Activated CD4-positive, alpha-beta T cell treated with anti-CD3 and anti-CD28 coated beads, Interleukin-2, amount 50 U/mL, for 16 hours (primary cell): ENCODE measurements around the gene AKNA.

ENCODE experiments used
- DNase-seq: peaks from one replicate; pipeline ENCODE4 v3.0.0-alpha.2; 2020

Gene AKNA

DNA sequence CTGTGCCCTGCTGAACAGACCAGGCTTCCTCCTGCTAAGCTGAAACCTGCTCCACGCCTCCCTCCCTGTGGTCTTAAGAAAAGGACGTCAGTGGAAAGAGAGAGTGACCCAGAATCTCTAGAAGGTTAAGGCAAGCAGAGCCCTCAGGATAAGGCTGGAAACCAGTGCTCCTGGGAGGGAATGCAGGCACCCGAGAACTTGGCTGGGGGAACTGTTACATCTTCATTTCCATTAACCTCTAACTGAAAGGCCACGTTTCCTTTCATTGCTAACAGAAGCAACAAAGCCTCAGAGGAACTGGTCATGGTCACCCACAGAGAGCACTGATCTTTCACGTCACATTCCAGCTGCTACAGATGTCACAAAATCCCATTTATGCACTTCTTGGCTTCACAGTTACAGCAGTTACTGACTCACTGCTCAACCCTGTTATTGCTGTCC, 26.1 kb upstream of the AKNA start:
- DNase-seq = no peak

- no peak for DNase-seq
Measured at GRCh38 chr9:114412048-114412683, 24.4 kb upstream of the AKNA start.

- DNase-seq = no peak
Measured at GRCh38 chr9:114411452-114411851, 23.7 kb upstream of the AKNA start.

DNA sequence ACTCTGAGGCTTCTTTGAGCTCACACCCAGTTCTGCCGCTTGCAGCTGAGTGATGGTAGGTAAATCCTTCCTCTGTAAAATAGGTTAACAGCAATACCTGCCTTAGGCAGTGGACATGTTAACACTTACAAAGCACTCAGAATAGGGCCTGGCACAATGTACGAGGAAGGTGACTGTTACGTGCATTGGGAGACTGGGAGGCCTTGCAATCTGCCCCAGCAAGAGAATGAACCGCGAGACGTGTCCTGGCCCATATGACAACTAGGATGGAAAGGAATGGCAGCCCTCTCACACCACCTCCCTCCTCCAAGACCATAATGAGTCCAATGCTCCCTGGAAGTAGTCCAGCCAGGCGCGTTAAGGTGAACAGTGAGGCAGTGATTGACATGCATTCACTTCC, 23.1 kb upstream of the AKNA start:
- DNase-seq = no peak

DNA sequence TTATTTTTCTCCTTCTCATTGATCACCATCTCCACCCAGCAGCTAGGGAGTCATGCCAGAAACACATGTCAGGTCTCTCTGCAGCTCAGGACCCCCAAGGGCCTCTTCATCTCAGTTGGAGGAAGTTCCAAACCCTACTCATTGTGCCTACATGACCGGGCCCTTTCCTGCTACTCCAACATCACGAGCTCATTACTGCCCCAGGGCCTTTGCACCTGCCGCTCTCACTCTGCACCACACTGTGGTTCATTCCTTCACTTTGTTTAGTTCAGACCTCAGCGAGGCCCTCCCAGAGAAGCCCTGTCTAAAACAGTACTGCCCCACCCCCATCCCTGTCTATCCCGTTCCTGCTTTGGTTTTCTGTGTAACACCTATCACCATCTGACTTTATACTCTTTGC, 22.1 kb upstream of the AKNA start:
- DNase-seq = no peak

GRCh38 chr9:114409103-114409780, 21.5 kb upstream of the AKNA start:
- DNase-seq = no peak

GRCh38 chr9:114408645-114409044, 20.9 kb upstream of the AKNA start:
- no peak for DNase-seq

- DNase-seq = no peak
Measured at GRCh38 chr9:114407889-114408288, 20.1 kb upstream of the AKNA start.

DNA sequence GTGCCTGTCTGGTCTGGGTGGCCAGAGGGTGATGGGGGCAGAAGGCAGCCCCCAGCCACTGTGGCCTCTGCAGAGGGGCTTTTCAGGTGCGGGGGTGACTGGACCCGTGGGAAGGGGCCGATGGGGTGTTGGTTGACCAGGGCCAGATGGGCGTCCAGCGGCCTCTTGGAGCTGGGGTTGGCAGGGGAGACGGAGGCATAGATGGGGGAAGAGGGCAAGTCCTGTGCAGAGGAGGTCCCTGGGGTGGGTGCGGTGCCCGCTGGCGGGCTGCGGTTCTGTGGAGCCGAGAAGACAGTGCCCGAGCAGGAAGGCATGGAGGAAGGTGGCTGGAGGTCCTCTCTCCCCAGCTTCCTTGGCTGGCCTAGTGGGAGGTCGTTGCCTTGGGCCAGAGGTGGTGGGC, 18.7 kb upstream of the AKNA start:
- DNase-seq = no peak

GRCh38 chr9:114405294-114406034, 17.7 kb upstream of the AKNA start:
- peak; percentile 81 for DNase-seq

- no peak for DNase-seq
Measured at GRCh38 chr9:114404531-114404930, 16.7 kb upstream of the AKNA start.

DNA sequence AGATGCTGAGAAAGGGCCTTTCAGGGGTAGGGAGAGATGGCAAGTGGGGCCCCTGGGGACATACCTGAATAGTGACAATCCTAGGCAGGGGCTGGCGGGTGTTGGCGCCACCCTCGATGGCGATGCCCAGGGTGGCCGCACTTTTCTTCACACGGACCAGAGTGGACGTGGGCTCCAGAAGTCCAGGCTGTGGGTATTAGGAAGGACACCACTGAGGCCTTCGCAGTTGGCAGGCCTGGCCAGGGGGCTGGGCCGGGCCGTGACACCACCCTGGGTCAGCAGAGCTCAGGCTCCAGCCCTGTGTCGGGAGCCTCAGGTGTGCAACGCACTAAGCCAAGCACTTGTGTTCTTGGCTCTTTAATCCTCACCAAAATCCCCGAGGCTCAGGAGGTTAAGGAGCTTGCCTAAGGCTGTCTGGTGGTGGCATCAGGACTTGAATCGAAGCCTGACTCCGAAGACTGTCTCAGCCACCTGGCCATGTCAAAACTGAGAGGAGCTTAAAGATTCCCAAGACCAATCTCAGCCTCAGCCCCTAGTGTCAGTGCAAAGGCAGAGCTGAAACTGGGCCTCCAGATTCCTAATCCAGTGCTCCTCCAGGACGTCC, 15.5 kb upstream of the AKNA start:
- DNase-seq = no peak

DNA sequence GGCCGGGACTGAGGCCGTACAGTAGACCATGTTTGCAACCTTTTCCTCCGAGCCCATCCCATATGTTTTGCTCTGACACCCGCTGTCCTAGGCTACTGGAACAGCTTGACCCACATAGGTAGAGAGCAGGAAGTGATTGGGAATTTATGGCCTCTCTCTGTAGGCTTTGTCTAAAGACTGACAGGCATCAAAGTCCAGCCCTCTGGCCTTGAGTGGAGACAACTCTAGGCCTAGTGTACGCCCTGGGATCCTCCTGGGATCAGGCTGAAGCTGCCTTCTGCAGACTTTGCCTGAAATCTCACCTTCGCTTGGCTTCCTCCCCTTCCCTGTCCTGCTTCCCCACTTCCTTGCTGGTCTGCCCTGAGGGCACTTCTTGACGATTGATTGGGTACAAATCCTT, 13.6 kb upstream of the AKNA start:
- no peak for DNase-seq

DNA sequence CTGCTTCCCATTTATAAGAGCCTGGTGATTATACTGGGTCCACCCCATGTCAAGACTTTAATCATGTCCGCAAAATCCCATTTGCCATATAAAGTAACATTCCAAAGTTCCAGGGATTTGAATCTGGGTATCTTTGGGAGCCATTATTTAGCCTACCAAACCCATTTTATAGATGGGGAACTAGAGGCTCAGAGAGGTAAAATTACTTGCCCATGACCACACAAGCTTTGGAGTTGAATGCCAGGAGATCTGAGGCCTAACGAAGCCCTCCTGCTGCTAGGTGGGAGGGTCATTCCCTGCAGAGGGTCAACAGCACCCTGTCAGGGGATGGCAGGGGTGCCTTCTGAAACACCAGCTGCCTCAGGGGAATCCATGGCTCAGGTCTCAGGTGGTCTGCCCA, 13.0 kb upstream of the AKNA start:
- no peak for DNase-seq

DNA sequence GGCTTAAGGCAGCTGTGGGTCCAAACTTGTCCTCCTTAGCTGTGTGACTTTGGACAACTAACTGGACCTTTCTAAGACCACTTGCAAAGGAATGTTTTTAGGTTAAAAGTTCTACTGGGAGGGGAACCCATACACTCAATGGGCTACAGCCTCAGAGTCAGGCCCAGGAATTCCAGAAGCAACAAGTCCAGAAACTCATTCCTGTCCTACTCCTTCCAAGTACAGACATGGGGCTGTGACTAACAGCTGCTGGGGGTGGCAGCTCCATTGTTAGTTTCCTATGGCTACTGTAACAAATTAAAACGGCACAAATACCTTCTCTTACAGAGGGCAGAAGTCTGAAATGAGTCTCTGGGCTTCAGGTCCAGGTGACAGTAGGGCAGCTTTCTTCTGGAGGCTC, 12.4 kb upstream of the AKNA start:
- no peak for DNase-seq

GRCh38 chr9:114399381-114399780, 11.6 kb upstream of the AKNA start:
- DNase-seq = no peak

DNA sequence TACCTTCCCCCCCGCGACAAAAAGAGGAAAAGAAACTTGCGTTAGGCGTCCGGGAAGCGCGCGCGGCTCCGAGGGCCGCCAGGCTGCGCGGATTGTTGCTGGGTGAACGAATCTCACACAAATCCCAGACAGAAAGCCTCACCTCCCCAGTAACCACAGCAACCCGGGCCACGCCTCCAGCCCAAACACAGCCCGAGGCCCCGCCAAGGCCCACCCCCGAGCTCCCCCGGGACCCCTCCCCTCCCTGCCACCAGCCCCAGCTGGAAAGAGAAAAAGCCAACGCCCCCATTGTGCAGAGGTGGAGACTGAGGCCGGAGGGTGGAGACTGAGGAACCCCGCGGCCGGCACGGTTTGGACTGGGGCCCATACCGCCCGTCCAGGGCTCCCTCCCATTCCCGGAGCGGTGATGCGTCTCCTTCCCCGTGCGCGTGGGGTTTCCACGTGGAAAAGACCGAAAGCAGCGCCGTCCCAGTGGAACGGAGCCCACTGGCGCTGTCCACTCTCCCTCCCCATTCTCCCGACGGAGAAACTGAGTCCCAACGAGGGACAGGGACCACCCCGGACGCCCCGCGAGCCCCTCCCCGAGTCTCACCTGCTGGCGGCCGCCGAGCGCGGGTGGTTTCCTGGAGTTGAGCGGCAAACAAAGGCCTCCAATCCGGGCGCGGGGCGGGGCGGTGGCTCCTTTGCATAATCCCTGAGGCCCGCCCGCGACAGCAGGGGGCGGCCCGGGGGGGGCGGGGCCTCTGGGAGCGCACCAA, 10.2 kb upstream of the AKNA start:
- DNase-seq = peak; percentile 94

GRCh38 chr9:114397219-114397847, 9.6 kb upstream of the AKNA start:
- DNase-seq = no peak

- DNase-seq = no peak
Measured at GRCh38 chr9:114396558-114397218, 8.9 kb upstream of the AKNA start.

- DNase-seq = no peak
Measured at GRCh38 chr9:114395768-114396167, 8.0 kb upstream of the AKNA start.

- no peak for DNase-seq
Measured at GRCh38 chr9:114395334-114395617, 7.5 kb upstream of the AKNA start.
